HCT116 (cell line): ENCODE measurements around the gene HBA2. TPM values are rescaled to one million over a fixed set of nuclear protein-coding genes. Genes with fewer than 3 reads are reported as not detected.

Source experiments
- ATAC-seq: fragments of 200-7000 bp; cut with Tn5 transposase; 2 replicates; pipeline ENCODE4 v1.9.1; 2020; ENCODE audit warnings: mild to moderate bottlenecking, moderate library complexity
- BruUV-seq: library from RNA; stranded (reverse); fragments of 400-500 nt; replicated peaks from 2 replicates; lab custom pipeline; 2021; lab: Mats Ljungman, UMichigan
- CTCF ChIA-PET: fragments of 300-600 bp; sonication (Branson Sonifier 250); formaldehyde crosslinking; loops from one replicate; lab custom pipeline; 2021; ENCODE audit warnings: antibody characterized with exemption; lab: Charles Lee
- POLR2A ChIA-PET: fragments of 300-600, 350-600 bp; sonication (Branson Sonifier 250); formaldehyde crosslinking; loops from one replicate; lab custom pipeline; 2021; ENCODE audit warnings: antibody characterized with exemption; lab: Charles Lee
- RAD21 ChIA-PET, 2 experiments: fragments of 300-600 bp; sonication (Branson Sonifier 250); formaldehyde crosslinking; loops; one replicate each; lab custom pipeline; 2023; ENCODE audit warnings: low total read pairs in 2 of 2; ENCODE audit not compliant: uncharacterized antibody in 2 of 2, unreplicated experiment in 2 of 2, low non-redundant PET in 1 of 2; lab: Charles Lee
- DNase-seq: peaks from one replicate; pipeline ENCODE4 v3.0.0-alpha.2; 2010; ENCODE audit warnings: low read depth, low spot score
- H2AFZ ChIP-seq: fragments of 200-600 bp; shearing (Covaris generic), sonication (generic); 2 replicates; pipeline ENCODE4 v1.6.1; 2017; ENCODE audit warnings: low read depth, mixed run types, mixed read lengths, antibody characterized with exemption, low read length; ENCODE audit not compliant: poor library complexity, severe bottlenecking
- H3K27ac ChIP-seq: 2 replicates; pipeline ENCODE4 v1.5.1; 2012; ENCODE audit warnings: low read depth, low read length
- H3K27me3 ChIP-seq: fragments of 200-600 bp; sonication (generic); 2 replicates; pipeline ENCODE4 v1.6.1; 2016; ENCODE audit warnings: mixed run types, low read length, mixed read lengths; ENCODE audit not compliant: insufficient read depth
- H3K36me3 ChIP-seq, 2 experiments: fragments of 200-500 bp in 1 of 2; fragments of 200-600 bp in 1 of 2; sonication (Bioruptor generic) in 1 of 2; sonication (generic) in 1 of 2; 2 replicates each; pipeline versions ENCODE4 v1.5.1 to v1.6.1; 2014 to 2016; ENCODE audit warnings: low read length in 2 of 2, inconsistent platforms in 1 of 2, mixed read lengths in 1 of 2, mixed run types in 1 of 2; ENCODE audit not compliant: insufficient read depth in 2 of 2, control insufficient read depth in 1 of 2
- H3K4me1 ChIP-seq, 2 experiments: fragments of 200-600 bp in 1 of 2; sonication (generic) in 1 of 2; 2 replicates each; pipeline versions ENCODE4 v1.5.1 to v1.6.1; 2012 to 2017; ENCODE audit warnings: low read length in 2 of 2, inconsistent platforms in 1 of 2, mild to moderate bottlenecking in 1 of 2, mixed read lengths in 1 of 2, mixed run types in 1 of 2, moderate library complexity in 1 of 2; ENCODE audit not compliant: insufficient read depth in 2 of 2, control insufficient read depth in 1 of 2
- H3K4me2 ChIP-seq: fragments of 200-600 bp; sonication (generic); 2 replicates; pipeline ENCODE4 v1.6.1; 2017; ENCODE audit warnings: mixed run types, low read length, mixed read lengths
- H3K4me3 ChIP-seq, 2 experiments: fragments of 200-600 bp in 1 of 2; sonication (generic) in 1 of 2; replicated peaks in 1 of 2; 2 replicates each; pipeline ENCODE4 v1.5.1; 2011 to 2016; ENCODE audit warnings: low read length in 2 of 2, control low read depth in 1 of 2, low read depth in 1 of 2, mild to moderate bottlenecking in 1 of 2, mixed read lengths in 1 of 2, mixed run types in 1 of 2
- H3K79me2 ChIP-seq: fragments of 200-600 bp; sonication (generic); 2 replicates; pipeline ENCODE4 v1.6.1; 2017; ENCODE audit warnings: mild to moderate bottlenecking, mixed run types, low read length, moderate library complexity, mixed read lengths; ENCODE audit not compliant: insufficient read depth
- H3K9ac ChIP-seq: fragments of 200-600 bp; sonication (generic); 2 replicates; pipeline ENCODE4 v1.6.1; 2016; ENCODE audit warnings: low read length, mixed read lengths
- H3K9me2 ChIP-seq: fragments of 200-600 bp; sonication (generic), shearing (Covaris generic); 2 replicates; pipeline ENCODE4 v1.6.1; 2017; ENCODE audit warnings: mixed run types, mild to moderate bottlenecking, moderate library complexity; ENCODE audit not compliant: insufficient read depth
- H3K9me3 ChIP-seq, 2 experiments: fragments of 200-500 bp in 1 of 2; fragments of 200-600 bp in 1 of 2; sonication (Bioruptor generic) in 1 of 2; sonication (generic) in 1 of 2; 2 replicates each; pipeline ENCODE4 v1.6.1; 2014 to 2017; ENCODE audit warnings: low read length in 2 of 2, mixed read lengths in 2 of 2, inconsistent platforms in 1 of 2, low read depth in 1 of 2, mild to moderate bottlenecking in 1 of 2, mixed run types in 1 of 2, moderate library complexity in 1 of 2; ENCODE audit not compliant: control insufficient read depth in 1 of 2, insufficient read depth in 1 of 2
- H4K20me1 ChIP-seq: fragments of 200-600 bp; sonication (generic), shearing (Covaris generic); 2 replicates; pipeline ENCODE4 v1.6.1; 2017; ENCODE audit warnings: mixed run types, mild to moderate bottlenecking, moderate library complexity; ENCODE audit not compliant: insufficient read depth
- CBX3 ChIP-seq: IDR thresholded peaks from 2 replicates; pipeline ENCODE4 v1.6.1; 2012; ENCODE audit warnings: low read depth
- CEBPB ChIP-seq: IDR thresholded peaks from 2 replicates; pipeline ENCODE4 v1.6.1; 2012; ENCODE audit warnings: low read depth
- EGR1 ChIP-seq: IDR thresholded peaks from 2 replicates; pipeline ENCODE4 v1.6.1; 2012; ENCODE audit warnings: low read depth
- ELF1 ChIP-seq: IDR thresholded peaks from 2 replicates; pipeline ENCODE4 v1.6.1; 2012; ENCODE audit warnings: low read depth, borderline replicate concordance
- FOSL1 ChIP-seq: IDR thresholded peaks from 2 replicates; pipeline ENCODE4 v1.6.1; 2012; ENCODE audit warnings: low read depth
- POLR2AphosphoS5 ChIP-seq: IDR thresholded peaks from 2 replicates; pipeline ENCODE4 v1.6.1; 2011; ENCODE audit warnings: mild to moderate bottlenecking, low read depth, low read length, moderate library complexity
- RAD21 ChIP-seq: IDR thresholded peaks from 2 replicates; pipeline ENCODE4 v1.6.1; 2012; ENCODE audit warnings: low read depth, mild to moderate bottlenecking
- SIN3A ChIP-seq: IDR thresholded peaks from 2 replicates; pipeline ENCODE4 v1.6.1; 2012; ENCODE audit warnings: low read depth
- SP1 ChIP-seq: IDR thresholded peaks from 2 replicates; pipeline ENCODE4 v1.6.1; 2012; ENCODE audit warnings: low read depth
- SRF ChIP-seq: IDR thresholded peaks from 2 replicates; pipeline ENCODE4 v1.6.1; 2012; ENCODE audit warnings: low read depth
- TCF7L2 ChIP-seq: IDR thresholded peaks from 2 replicates; pipeline ENCODE4 v1.7.0; 2011; ENCODE audit warnings: borderline replicate concordance, inconsistent platforms; ENCODE audit not compliant: insufficient read depth, insufficient read length; ENCODE audit errors: extremely low read depth
- YY1 ChIP-seq: IDR thresholded peaks from 2 replicates; pipeline ENCODE4 v1.6.1; 2011; ENCODE audit warnings: low read length, low read depth, moderate library complexity, mild to moderate bottlenecking; ENCODE audit not compliant: insufficient replicate concordance; ENCODE audit errors: extremely low read depth
- ZFX ChIP-seq: fragments of 450-650 bp; IDR thresholded peaks from 2 replicates; pipeline ENCODE4 v1.6.1; 2017
- intact Hi-C: fragments of 100-400 bp; cut with micrococcal nuclease; formaldehyde crosslinking; loops from 2 replicates; pipeline ENCODE4 v1.10.0; 2022
- total RNA-seq: library from RNA; stranded (reverse); gene quantifications from one replicate; pipeline ENCODE4 v1.2.1, GENCODE V29; 2021; ENCODE audit not compliant: unreplicated experiment
- TF ChIP-seq, protein P1 (sequence below), 3 experiments: fragments of 200-600 bp in 1 of 3; sonication (generic) in 1 of 3; IDR thresholded peaks in 2 of 3; conservative IDR thresholded peaks in 1 of 3; 2 replicates each; pipeline ENCODE4 v1.5.1; 2012 to 2017; ENCODE audit warnings: low read depth in 2 of 3, low read length in 2 of 3, antibody characterized with exemption in 1 of 3, borderline replicate concordance in 1 of 3, control low read depth in 1 of 3, mild to moderate bottlenecking in 1 of 3, mixed read lengths in 1 of 3, mixed run types in 1 of 3, moderate library complexity in 1 of 3; ENCODE audit not compliant: insufficient read depth in 1 of 3
- TF ChIP-seq, protein P2 (sequence below): IDR thresholded peaks from 2 replicates; pipeline ENCODE4 v1.6.1; 2011; ENCODE audit warnings: mild to moderate bottlenecking, low read length, moderate library complexity; ENCODE audit not compliant: insufficient replicate concordance; ENCODE audit errors: extremely low read depth

Gene HBA2
- total RNA-seq, 1 experiment from 2014 or later = 3.0 TPM

DNA sequence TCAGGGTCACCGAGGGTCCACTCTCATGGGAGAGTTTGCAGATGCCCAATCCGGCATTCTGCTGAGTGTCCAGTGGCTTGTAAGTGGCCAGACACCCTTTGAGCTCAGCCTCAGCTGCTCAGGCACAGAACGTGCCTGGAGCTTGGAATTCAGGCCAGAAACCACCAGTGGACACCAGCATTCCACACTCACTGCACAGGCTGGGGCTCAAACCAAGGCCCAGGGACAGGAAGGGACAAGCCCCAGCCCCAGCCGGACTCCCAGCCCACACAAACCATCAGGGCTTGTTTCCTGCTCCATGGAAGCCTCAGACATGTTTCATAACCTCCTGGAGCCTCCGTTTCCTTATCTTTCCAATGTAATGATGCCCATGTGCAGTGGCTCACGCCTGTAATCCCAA is 29.2 kb upstream of the HBA2 start:
- BruUV-seq = no TSS peak
- CTCF ChIA-PET = no interaction called here
- Histone ChIP-seq H3K79me2 (no peaks in the 10 kb centered on the region), H3K4me1 (no peaks in the 10 kb centered on the region), H3K9ac (no peak overlapping the region), H4K20me1 (no peaks in the 10 kb centered on the region), H3K27ac (no peak overlapping the region), H3K4me3 (no peak overlapping the region), H3K9me2 (no peaks in the 10 kb centered on the region), H3K9me3 (no peaks in the 10 kb centered on the region), H2AFZ (no peak overlapping the region), H3K27me3 (no peaks in the 10 kb centered on the region), H3K36me3 (no peaks in the 10 kb centered on the region), H3K4me2 (no peak overlapping the region)
- RAD21 ChIA-PET = no interaction called here
- no peak for TF ChIP-seq ELF1
- TF ChIP-seq EGR1 = no peak
- TF ChIP-seq CEBPB = no peak
- no peak for TF ChIP-seq ZFX
- no peak for TF ChIP-seq SRF
- no peak for TF ChIP-seq YY1
- no peak for TF ChIP-seq SP1
- no peak for TF ChIP-seq RAD21
- no peak for TF ChIP-seq FOSL1
- POLR2A ChIA-PET = no interaction called here
- DNase-seq (no peak), ATAC-seq (no peak)
- intact Hi-C loops = no loop called here

DNA sequence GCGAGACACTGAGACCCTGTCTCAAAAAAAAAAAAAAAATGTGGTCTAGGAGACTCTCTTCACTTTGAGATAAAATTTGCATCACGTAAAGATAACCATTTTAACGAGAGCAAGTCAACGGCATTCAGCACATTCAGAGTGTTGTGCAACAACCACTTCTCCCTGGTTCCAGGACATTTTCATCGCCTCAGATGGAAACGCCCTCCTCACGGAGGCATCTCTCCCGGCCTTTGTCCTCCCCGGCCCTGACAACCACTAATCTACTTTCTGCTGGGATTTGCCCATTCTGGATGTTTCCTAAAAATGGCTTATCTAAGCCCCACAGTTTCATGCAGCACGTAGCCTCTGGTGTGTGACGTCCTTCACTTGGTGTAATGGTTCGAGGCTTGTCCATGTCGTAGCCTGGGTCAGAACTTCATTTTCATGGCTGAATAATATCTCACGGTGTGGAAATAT is 27.9 kb upstream of the HBA2 start:
- Histone ChIP-seq H2AFZ (no peak overlapping the region), H3K4me2 (no peak overlapping the region), H3K4me3 (no peak overlapping the region), H3K9ac (no peak overlapping the region), H3K27me3 (no peaks in the 10 kb centered on the region), H3K4me1 (no peaks in the 10 kb centered on the region; a peak in 1 of 4 replicates), H3K36me3 (no peaks in the 10 kb centered on the region), H3K9me3 (no peaks in the 10 kb centered on the region), H4K20me1 (no peaks in the 10 kb centered on the region), H3K27ac (no peak overlapping the region), H3K79me2 (no peaks in the 10 kb centered on the region), H3K9me2 (no peaks in the 10 kb centered on the region)
- intact Hi-C loops = no loop called here
- DNase-seq = no peak
- no peak for ATAC-seq
- ChIA-PET CTCF (no interaction called here), RAD21 (no interaction called here), POLR2A (no interaction called here)
- no peak for TF ChIP-seq EGR1
- TF ChIP-seq FOSL1 = no peak
- no peak for TF ChIP-seq TCF7L2
- no peak for TF ChIP-seq RAD21
- TF ChIP-seq CBX3 = no peak
- TF ChIP-seq SIN3A = no peak
- no peak for TF ChIP-seq SP1
- TF ChIP-seq, protein P1, sequence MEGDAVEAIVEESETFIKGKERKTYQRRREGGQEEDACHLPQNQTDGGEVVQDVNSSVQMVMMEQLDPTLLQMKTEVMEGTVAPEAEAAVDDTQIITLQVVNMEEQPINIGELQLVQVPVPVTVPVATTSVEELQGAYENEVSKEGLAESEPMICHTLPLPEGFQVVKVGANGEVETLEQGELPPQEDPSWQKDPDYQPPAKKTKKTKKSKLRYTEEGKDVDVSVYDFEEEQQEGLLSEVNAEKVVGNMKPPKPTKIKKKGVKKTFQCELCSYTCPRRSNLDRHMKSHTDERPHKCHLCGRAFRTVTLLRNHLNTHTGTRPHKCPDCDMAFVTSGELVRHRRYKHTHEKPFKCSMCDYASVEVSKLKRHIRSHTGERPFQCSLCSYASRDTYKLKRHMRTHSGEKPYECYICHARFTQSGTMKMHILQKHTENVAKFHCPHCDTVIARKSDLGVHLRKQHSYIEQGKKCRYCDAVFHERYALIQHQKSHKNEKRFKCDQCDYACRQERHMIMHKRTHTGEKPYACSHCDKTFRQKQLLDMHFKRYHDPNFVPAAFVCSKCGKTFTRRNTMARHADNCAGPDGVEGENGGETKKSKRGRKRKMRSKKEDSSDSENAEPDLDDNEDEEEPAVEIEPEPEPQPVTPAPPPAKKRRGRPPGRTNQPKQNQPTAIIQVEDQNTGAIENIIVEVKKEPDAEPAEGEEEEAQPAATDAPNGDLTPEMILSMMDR (IDR thresholded peaks at IDR 0.05 in 2 of 3, conservative IDR thresholded peaks at IDR 0.05 in 1 of 3; ENCODE audit: borderline replicate concordance in 1 of 3, insufficient read depth in 1 of 3, low read depth in 2 of 3, low read length in 2 of 3) = no peak
- TF ChIP-seq CEBPB = no peak
- TF ChIP-seq ELF1 = no peak
- TF ChIP-seq POLR2AphosphoS5 = no peak
- TF ChIP-seq, protein P2, sequence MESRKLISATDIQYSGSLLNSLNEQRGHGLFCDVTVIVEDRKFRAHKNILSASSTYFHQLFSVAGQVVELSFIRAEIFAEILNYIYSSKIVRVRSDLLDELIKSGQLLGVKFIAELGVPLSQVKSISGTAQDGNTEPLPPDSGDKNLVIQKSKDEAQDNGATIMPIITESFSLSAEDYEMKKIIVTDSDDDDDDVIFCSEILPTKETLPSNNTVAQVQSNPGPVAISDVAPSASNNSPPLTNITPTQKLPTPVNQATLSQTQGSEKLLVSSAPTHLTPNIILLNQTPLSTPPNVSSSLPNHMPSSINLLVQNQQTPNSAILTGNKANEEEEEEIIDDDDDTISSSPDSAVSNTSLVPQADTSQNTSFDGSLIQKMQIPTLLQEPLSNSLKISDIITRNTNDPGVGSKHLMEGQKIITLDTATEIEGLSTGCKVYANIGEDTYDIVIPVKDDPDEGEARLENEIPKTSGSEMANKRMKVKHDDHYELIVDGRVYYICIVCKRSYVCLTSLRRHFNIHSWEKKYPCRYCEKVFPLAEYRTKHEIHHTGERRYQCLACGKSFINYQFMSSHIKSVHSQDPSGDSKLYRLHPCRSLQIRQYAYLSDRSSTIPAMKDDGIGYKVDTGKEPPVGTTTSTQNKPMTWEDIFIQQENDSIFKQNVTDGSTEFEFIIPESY = no peak
- BruUV-seq = no TSS peak
